Motor neuron (in vitro differentiated cells): ENCODE data around the gene TRABD2B. TPM values are rescaled to one million over a fixed set of nuclear protein-coding genes. Genes with fewer than 3 reads are reported as not detected.

Experiments
- ATAC-seq, 8 experiments: fragments of 200-7000 bp; cut with Tn5 transposase; replicated peaks in 6 of 8; 2 replicates each; pipeline ENCODE4 v1.8.0; 2021; ENCODE audit warnings: mild to moderate bottlenecking in 8 of 8, moderate library complexity in 8 of 8
- H3K27ac ChIP-seq, 2 donors: fragments of 250-450 bp; sonication (Bioruptor Pico); 2 replicates each; pipeline ENCODE4 v1.9.0; 2021; ENCODE audit warnings: antibody characterized with exemption in 2 of 2, mild to moderate bottlenecking in 2 of 2, moderate library complexity in 1 of 2
- H3K4me1 ChIP-seq, 2 donors: fragments of 250-450 bp; sonication (Bioruptor Pico); replicated peaks in 1 of 2; 2 replicates each; pipeline ENCODE4 v1.6.1; 2021; ENCODE audit warnings: antibody characterized with exemption in 2 of 2, mild to moderate bottlenecking in 2 of 2, moderate library complexity in 1 of 2
- H3K4me3 ChIP-seq, 5 donors: fragments of 250-450 bp; sonication (Bioruptor Pico); 2 replicates each; pipeline ENCODE4 v1.9.0; 2021; ENCODE audit warnings: antibody characterized with exemption in 5 of 5, mild to moderate bottlenecking in 5 of 5, moderate library complexity in 4 of 5
- WGBS, 10 experiments: fragments of 450-650 bp; shearing (Covaris generic); methylation state at CpG; one replicate each; pipeline ENCODE4 v1.0.0; 2022; 5-methylcytosine and 5-hydroxymethylcytosine counted together
- in situ Hi-C, 9 experiments: fragments of 400-800 bp; cut with MboI; loops; one replicate each; pipeline ENCODE4 v1.15.0; 2021; ENCODE audit warnings: low sequenced_read_pairs in 9 of 9, low pct_unique_long_range_greater_than_20kb in 2 of 9; ENCODE audit not compliant: unreplicated experiment in 9 of 9
- total RNA-seq, 8 experiments: library from RNA; unstranded; fragments of 300-600 nt; gene quantifications; 2 replicates each; pipeline versions ENCODE4 v1.2.3 to v1.2.4, GENCODE V29; 2022

The TRABD2B gene
- total RNA-seq, 8 experiments from 2014 or later = 0.11 to 1.1 (median 0.42) TPM

DNA sequence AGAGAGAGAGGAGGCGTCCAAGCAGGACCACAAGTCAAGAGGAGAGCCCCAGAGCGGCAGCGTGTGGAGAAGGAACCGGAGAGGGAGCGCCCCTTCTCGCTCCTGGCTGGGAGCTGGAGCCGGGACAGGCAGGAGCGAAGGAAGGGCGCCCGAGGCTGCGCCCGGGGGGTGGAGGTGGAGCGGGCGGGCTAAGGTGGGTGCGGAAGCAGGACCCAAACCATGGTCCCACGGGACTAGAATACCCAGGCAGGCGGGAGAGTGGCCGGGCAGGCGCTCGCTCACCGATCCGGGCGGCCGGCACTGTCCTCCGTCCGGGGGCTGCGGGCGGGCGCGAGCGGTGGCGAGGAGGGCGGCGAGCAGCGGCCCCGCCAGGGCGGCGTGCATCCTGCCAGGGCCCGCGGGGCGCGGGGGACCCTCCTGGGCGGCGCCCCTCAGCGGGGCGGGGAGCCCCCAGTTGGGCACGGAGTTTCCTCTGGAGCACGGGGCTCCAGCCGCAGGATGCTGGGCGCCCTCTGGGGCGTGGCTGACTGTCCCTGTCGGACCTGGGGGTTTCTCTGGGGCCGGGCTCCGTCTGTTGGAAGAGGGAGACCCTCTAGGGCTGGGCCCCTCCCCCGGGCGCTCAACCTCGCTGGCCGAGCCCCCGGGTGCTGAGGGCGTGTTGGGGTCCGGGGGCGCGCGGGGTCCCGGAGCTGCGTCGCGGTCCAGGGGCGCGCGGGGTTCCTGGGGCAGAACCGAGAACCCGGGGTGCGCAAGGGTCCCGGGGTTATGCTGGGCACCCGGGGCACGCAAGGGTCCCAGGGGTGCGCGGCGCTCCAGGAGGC, 569 bp downstream of the TRABD2B start:
- 3 to 17% (median 7%) methylated on average over 2 to 11 of the region's 80 CpGs; no CpG with 5 or more reads in 4 of the 10 experiments for WGBS, 10 experiments
- no peak overlapping the region for H3K27ac ChIP-seq
- peak; percentile 18 to 41 (median 34) for ATAC-seq
- H3K4me1 ChIP-seq = peaks cover 10 to 18% of the 10 kb centered on the region in 2 donors
- peak overlapping the region; percentile 41 to 57 (median 47) for H3K4me3 ChIP-seq
- in situ Hi-C loops = loop anchor here in 2 of 9 experiments (10.0 to 25.0 kb wide), 2 partner anchors 68 to 809 kb away; partner anchors contain the start of gene PDZK1IP1 (in 1 of the 2)

DNA sequence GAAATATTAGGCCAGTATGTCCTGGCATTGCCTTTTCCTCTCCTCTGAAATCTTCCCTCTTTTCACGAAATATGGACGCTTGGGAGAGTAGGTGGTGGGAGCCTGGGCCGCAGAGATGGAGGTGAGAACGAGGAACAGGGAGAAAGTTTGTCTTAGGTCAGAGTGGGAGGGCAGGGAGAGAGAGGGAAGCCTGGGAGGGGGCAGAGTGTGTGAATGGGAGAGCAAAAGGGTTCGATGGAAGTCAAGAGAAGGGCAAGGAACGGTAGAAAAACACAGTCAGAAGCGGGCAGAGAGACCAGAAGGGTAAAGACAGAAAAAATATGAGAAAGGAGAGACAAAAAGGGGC, 1.2 kb downstream of the TRABD2B start:
- H3K4me1 ChIP-seq = peaks cover 10 to 18% of the 10 kb centered on the region in 2 donors
- 8 to 31% (median 17%) methylated on average over 5 to 7 of the region's 7 CpGs; no CpG with 5 or more reads in 3 of the 10 experiments for WGBS, 10 experiments
- in situ Hi-C loops = loop anchor here in 2 of 9 experiments (10.0 to 25.0 kb wide), 2 partner anchors 69 to 809 kb away; partner anchors contain the start of gene PDZK1IP1 (in 1 of the 2)
- H3K27ac ChIP-seq = no peak overlapping the region
- peak overlapping the region; percentile 41 to 57 (median 47) for H3K4me3 ChIP-seq
- no peak for ATAC-seq

DNA sequence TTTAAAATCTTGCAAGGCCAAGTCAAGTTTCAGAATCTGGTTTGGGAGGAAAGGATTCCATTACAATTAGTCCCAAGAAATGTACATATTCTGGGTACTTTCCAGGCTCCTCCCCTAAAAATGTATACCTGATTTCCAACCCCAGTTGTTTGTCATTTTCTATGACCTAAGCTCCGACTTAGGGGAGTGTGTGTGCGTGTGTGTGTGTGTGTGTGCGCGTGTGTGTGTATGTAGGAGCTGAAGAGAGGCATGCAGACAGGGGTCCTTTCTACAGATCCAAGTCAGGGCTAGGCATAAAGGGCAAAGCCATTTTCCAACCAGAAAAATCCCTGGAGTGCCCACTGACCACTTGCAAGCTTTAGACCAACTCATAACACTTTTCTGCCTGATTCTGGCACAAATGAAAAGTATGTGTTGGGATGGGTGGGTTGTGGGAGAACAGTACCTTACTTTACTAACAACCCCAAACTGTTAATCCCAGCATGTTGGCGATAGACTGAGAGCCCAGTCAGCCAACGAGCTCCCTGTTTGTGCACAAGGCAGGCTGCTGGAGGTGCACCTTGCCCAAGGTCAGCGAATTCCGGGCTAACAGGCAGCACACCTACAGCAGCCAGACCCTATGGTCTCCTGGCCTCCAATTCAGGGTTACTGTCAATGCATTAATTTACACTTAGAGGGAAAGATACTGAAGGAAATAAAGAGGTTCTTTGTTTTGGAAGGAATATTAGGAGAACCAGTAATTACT, 1.7 kb downstream of the TRABD2B start:
- H3K4me3 ChIP-seq = peak overlapping the region in 1 of 5 donors; percentile 57
- H3K27ac ChIP-seq = no peak overlapping the region
- peaks cover 10 to 18% of the 10 kb centered on the region in 2 donors for H3K4me1 ChIP-seq
- in situ Hi-C loops = loop anchor here in 2 of 9 experiments (10.0 to 25.0 kb wide), 2 partner anchors 69 to 808 kb away; partner anchors contain the start of gene PDZK1IP1 (in 1 of the 2)
- 31 to 67% (median 38%) methylated on average over 1 to 8 of the region's 8 CpGs; no CpG with 5 or more reads in 4 of the 10 experiments for WGBS, 10 experiments
- ATAC-seq = peak in 1 of 8 experiments; percentile 9

DNA sequence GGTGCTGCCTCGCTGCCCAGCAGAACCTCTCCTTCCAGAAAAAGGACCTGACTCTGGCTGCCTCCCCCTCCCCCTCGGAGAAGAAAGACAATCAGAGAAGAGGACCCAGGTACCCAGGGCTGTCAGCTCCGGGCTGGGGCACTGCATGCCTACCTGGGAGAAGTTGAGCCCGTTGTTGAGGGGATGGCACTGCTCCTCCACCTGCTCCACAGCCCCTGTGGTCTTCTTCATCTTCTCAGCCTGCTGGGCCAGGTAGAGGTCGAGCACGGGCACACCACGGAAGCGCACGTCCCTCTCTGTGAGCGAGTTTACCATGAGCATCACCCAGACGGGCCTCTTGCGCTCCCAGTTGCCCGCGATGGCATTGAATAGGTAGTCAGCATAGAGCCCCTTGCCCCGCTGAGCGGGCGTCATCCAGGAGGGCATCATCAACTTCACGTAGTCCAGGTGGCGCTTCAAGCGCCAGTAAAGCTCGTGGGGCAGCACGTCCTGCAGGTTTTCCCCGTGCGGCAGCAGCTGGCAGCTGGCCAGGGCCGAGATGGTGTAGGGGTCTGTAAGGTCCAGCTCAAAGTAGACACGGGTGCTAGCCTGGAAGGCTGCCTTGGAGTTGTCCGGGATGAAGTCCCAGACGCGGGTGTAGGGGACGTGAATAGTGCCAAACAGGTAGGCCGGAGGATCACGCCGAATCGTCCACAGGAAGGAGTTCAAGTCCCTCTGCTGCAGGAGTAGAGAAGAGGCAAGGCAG, 3.1 kb downstream of the TRABD2B start:
- H3K4me3 ChIP-seq = no peak overlapping the region
- in situ Hi-C loops = loop anchor here in 2 of 9 experiments (10.0 to 25.0 kb wide), 2 partner anchors 71 to 807 kb away; partner anchors contain the start of gene PDZK1IP1 (in 1 of the 2)
- H3K4me1 ChIP-seq = peaks cover 10 to 18% of the 10 kb centered on the region in 2 donors
- WGBS, 10 experiments = 24 to 97% (median 93%) methylated on average over 1 to 19 of the region's 34 CpGs; no CpG with 5 or more reads in 4 of the 10 experiments
- H3K27ac ChIP-seq = no peak overlapping the region
- ATAC-seq = no peak

DNA sequence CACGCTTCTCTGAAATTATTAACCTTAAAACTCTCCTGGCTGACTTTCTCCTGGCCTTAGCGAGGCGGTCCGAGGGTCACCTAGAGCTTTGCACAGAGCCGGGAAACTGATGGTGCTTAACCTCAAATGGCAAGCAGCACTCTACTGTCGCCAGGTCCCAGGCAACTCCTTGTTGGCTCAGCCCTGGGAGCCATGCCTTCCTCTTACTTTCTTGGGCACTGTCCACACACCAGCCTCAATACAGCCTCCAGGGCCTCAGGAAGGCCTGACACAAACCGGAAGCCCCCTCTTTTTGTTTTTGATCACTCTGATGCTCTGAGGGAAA, 3.8 kb downstream of the TRABD2B start:
- in situ Hi-C loops = loop anchor here in 2 of 9 experiments (10.0 to 25.0 kb wide), 2 partner anchors 71 to 806 kb away; partner anchors contain the start of gene PDZK1IP1 (in 1 of the 2)
- H3K27ac ChIP-seq = no peak overlapping the region
- ATAC-seq = no peak
- WGBS, 10 experiments = 60 to 100% (median 100%) methylated on average over 1 to 7 of the region's 7 CpGs; no CpG with 5 or more reads in 3 of the 10 experiments
- H3K4me1 ChIP-seq = peaks cover 10 to 18% of the 10 kb centered on the region in 2 donors
- no peak overlapping the region for H3K4me3 ChIP-seq

DNA sequence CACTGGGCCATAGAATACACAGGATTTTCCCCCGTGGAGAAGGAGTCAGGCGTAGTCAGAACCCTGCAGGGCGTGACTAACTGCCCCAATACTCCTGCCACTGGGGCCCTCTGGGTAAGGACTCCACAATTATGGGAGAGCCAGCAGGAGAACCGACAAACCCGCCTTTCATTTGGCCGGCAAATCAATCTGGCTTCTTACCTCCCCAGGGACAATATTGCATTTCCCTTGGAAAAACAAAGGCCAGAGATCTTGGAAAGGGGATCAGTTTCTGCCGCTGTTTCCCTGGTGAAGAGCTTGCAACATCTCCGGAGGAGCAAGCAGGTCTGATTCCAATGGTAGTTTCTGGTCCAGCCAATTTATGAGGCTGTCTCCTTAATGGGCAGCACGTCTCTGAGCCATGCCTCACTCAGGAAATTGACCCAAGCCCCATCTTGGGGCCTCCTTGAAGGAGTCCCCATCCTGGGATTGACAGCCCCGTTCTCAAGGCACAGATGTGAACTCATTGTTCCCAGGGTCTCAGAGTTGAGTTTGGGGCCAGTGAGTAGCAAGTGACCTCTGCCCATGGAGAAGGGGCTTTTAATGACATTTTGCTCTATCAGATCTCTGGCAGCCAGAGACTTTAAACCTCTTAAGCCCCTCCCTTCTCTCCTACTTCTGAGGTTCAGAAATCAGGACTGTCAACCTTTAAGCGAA, 4.3 kb downstream of the TRABD2B start:
- Histone ChIP-seq H3K4me1 (peaks cover 10 to 17% of the 10 kb centered on the region in 2 donors), H3K4me3 (no peak overlapping the region), H3K27ac (no peak overlapping the region)
- in situ Hi-C loops = loop anchor here in 2 of 9 experiments (10.0 to 25.0 kb wide), 2 partner anchors 72 to 806 kb away; partner anchors contain the start of gene PDZK1IP1 (in 1 of the 2)
- ATAC-seq = peak in 1 of 8 experiments; percentile 19
- WGBS, 10 experiments = 0 to 60% (median 34%) methylated on average over 1 to 6 of the region's 11 CpGs; no CpG with 5 or more reads in 4 of the 10 experiments

DNA sequence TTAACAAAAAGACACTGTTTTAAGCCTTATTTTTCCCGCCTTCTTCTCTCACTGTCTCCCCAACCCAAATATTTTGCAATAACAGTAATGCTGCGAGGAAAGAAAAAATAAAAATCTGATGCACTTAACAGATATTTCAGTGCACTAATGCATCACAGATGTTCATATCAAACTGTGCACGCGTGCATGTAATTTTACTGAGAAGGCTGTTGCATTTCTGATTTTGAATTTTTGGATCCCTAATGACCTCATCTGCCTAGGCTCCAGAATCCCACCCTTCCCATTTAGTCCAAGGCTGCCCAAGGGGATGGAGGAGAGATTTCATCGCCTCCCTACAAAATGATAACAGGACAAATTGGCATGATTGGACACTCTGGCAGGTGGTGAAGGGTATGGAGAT, 5.5 kb downstream of the TRABD2B start:
- Histone ChIP-seq H3K4me1 (peaks cover 10 to 18% of the 10 kb centered on the region in 2 donors), H3K27ac (no peak overlapping the region), H3K4me3 (no peak overlapping the region)
- no peak for ATAC-seq
- in situ Hi-C loops = loop anchor here in 2 of 9 experiments (10.0 to 25.0 kb wide), 2 partner anchors 73 to 804 kb away; partner anchors contain the start of gene PDZK1IP1 (in 1 of the 2)
- 0 to 100% (median 90%) methylated on average over 2 to 5 of the region's 5 CpGs for WGBS, 10 experiments

DNA sequence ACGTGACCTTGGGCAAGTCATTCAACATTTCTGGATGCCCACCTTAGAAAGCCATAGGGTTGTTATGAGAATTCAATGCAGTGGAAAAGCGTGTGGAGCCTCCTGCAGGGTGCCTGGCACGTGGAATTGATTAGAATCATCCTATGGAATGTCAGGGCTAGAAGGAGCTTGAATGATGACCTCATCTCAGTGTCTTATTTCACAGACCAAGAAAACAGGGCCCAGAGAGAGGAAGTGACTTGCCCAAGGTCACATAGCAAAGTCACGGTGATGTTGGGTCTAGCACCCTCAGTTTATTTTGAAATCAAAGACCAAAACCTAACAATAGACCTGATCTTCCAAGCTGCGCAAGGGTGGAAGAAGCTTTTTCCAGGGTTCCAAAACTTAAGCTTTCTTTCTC, 6.0 kb downstream of the TRABD2B start:
- ATAC-seq = peak in 3 of 8 experiments; percentile 10 to 37 (median 19)
- Histone ChIP-seq H3K4me1 (peaks cover 10 to 18% of the 10 kb centered on the region in 2 donors), H3K4me3 (no peak overlapping the region), H3K27ac (no peak overlapping the region)
- in situ Hi-C loops = loop anchor here in 2 of 9 experiments (10.0 to 25.0 kb wide), 2 partner anchors 74 to 804 kb away; partner anchors contain the start of gene PDZK1IP1 (in 1 of the 2)
- WGBS, 10 experiments = 24 to 100% (median 86%) methylated on average over 1 to 5 of the region's 5 CpGs

DNA sequence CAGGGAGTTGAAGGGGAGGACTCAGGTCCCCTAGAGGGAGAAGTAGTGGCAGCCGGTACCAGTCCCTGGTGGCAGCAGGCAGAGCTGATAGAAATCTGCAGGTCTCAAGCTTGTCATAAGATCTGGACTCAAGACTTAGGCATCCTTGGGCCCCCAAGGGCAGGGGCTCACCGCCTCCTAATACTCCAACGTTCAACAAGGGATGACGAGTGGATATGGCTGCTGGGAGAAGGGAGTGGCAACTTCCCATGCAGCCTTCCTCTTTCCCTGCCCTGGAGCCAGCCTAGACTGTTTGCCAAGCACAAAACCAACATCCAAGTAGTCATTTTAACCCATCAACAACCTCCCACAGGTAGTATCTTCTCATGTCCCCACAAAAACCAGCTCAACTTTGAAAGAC, 6.9 kb downstream of the TRABD2B start:
- Histone ChIP-seq H3K4me3 (no peak overlapping the region), H3K4me1 (peaks cover 10 to 15% of the 10 kb centered on the region in 2 donors), H3K27ac (no peak overlapping the region)
- 40 to 100% (median 100%) methylated on average over 1 to 4 of the region's 4 CpGs; no CpG with 5 or more reads in 5 of the 10 experiments for WGBS, 10 experiments
- in situ Hi-C loops = loop anchor here in 2 of 9 experiments (10.0 to 25.0 kb wide), 2 partner anchors 75 to 803 kb away; partner anchors contain the start of gene PDZK1IP1 (in 1 of the 2)
- ATAC-seq = no peak

DNA sequence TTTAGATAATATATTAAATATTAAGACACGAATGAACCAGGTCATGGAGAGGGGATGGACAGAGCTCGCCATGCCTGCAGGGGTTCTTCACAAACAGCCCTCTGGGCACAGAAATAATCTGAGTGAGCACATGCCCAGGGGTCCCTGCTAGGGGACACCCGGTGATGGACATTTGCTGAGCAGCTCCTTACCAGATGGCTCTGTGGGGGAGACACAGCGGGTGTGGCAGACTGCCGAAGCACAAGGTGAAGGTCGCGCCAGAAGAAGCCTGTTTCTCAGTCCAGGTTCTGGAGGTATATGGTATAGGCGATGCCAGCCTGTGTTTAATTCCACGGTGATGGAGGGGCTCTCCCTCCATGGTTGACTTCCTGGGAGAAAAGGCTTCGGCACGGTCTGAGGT, 9.6 kb downstream of the TRABD2B start:
- 40 to 100% (median 93%) methylated on average over 1 to 11 of the region's 11 CpGs; no CpG with 5 or more reads in 2 of the 10 experiments for WGBS, 10 experiments
- H3K4me1 ChIP-seq = peaks cover 8 to 15% of the 10 kb centered on the region in 2 donors
- ATAC-seq = no peak
- no peak overlapping the region for H3K4me3 ChIP-seq
- in situ Hi-C loops = loop anchor here in 1 of 9 experiments (25.0 kb wide), 1 partner anchor 800 kb away; the partner anchor contains the start of gene PDZK1IP1
- no peak overlapping the region for H3K27ac ChIP-seq

DNA sequence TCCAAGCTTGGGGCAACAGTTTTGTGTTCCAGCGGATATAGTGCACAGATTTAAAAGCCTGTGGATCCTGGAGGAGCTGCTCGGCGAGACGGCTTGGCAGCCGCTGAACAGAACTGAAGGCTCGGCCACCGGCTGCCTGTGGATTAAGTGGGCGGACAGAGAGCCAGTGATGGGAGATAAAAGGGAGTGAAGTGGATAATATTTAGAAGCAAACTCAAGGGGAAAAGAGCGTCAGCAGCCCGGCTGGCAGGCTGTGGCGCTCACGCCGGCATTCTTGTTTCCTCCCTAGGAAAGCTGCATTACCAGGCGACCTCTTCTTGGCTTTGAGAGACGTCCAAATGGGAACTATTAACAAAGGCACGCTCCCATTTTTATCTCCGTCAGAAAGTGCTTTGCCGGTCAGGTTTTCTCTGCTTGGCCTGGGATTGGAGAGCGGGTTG, 10.4 kb downstream of the TRABD2B start:
- peak in 3 of 8 experiments; percentile 22 to 61 (median 49) for ATAC-seq

More for the DNA sequence above, 10.4 kb downstream of the TRABD2B start:
- Histone ChIP-seq H3K4me1 (peaks cover 5 to 11% of the 10 kb centered on the region in 2 donors), H3K4me3 (no peak overlapping the region), H3K27ac (no peak overlapping the region)
- WGBS, 10 experiments = 4 to 100% (median 69%) methylated on average over 1 to 19 of the region's 19 CpGs; no CpG with 5 or more reads in 1 of the 10 experiments
- in situ Hi-C loops = loop anchor here in 1 of 9 experiments (25.0 kb wide), 1 partner anchor 799 kb away; the partner anchor contains the start of gene PDZK1IP1
